NT2/D1 (cell line): ENCODE measurements around the gene RASAL1.

Experiments
- DNase-seq: peaks from one replicate; pipeline ENCODE4 v3.0.0-alpha.2; 2011; ENCODE audit warnings: low read depth, low spot score
- H3K27me3 ChIP-seq: 2 replicates; pipeline ENCODE4 v1.6.0; 2011; ENCODE audit warnings: mild to moderate bottlenecking; ENCODE audit not compliant: insufficient read length, insufficient read depth
- H3K36me3 ChIP-seq: 2 replicates; pipeline ENCODE4 v1.6.1; 2011; ENCODE audit warnings: mild to moderate bottlenecking, low read length, mixed read lengths; ENCODE audit not compliant: insufficient read depth, insufficient read length
- H3K4me1 ChIP-seq: 2 replicates; pipeline ENCODE4 v1.5.1; 2011; ENCODE audit not compliant: insufficient read depth, insufficient read length
- H3K4me3 ChIP-seq: 2 replicates; pipeline ENCODE4 v1.5.1; 2011; ENCODE audit warnings: low read depth; ENCODE audit not compliant: insufficient read length
- H3K9ac ChIP-seq: 2 replicates; pipeline ENCODE4 v1.6.0; 2011; ENCODE audit warnings: low read depth; ENCODE audit not compliant: insufficient read length
- H3K9me3 ChIP-seq: 2 replicates; pipeline ENCODE4 v1.5.1; 2011; ENCODE audit warnings: mild to moderate bottlenecking, low read length; ENCODE audit not compliant: insufficient read depth
- SUZ12 ChIP-seq: IDR thresholded peaks from 2 replicates; pipeline ENCODE4 v1.6.1; 2011; ENCODE audit not compliant: insufficient read length, insufficient read depth; ENCODE audit errors: extremely low read depth
- YY1 ChIP-seq: IDR thresholded peaks from 2 replicates; pipeline ENCODE4 v1.6.1; 2011; ENCODE audit not compliant: insufficient read length, insufficient read depth
- ZNF274 ChIP-seq: IDR thresholded peaks from 2 replicates; pipeline ENCODE4 v1.6.1; 2011; ENCODE audit warnings: mild to moderate bottlenecking, low read depth, low read length

RASAL1 gene

DNA sequence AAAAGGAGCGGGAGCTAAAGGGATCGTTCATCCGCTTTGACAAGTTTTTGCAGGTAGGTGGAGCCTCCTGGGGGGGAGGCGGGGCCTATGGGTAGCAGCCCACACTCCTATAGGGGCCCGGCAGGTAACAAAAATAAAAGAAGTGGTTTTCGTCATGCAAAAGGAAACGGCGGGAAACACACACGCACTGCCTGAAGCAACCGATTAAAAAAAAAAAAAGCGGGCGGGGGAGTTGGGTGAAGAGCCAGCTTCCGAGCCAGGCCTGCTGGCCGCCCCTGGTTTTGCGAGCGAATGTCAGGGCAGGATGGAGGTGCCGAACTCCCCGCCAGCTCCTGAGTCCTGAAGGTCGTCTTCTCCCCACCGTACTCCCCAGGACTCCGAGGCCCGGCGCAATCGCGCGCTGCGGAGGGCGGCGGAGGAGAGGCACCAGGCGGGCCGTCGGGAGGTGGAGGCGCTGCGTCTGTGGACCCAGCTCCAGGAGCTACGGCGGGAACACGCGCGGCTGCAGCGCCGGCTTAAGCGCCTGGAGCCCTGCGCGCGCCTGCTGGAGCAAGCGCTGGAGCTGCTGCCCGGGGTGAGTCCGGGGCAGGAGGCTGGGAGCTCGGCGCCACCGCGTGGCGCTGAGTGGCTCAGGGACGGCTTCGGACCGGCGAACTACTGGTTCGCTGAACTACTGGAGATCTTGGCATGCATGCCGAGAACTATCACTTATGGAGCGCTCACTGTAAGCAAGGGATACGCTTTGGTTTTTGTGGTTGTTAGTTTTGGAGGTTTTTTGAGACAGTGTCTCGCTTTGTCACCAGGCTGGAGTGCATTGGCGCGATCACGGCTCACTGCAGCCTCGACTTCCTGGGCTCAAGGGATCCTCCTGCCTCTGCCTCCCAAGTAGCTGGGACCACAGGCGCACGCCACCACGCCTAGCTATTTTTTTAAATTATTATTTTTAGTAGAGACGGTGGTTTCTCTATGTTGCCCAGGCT is 17.6 kb upstream of the RASAL1 start:
- Histone ChIP-seq H3K4me1 (peaks cover 28% of the 10 kb centered on the region), H3K9ac (peak overlapping the region; percentile 85), H3K9me3 (no peaks in the 10 kb centered on the region), H3K4me3 (peak overlapping the region; percentile 49), H3K36me3 (peaks cover 18% of the 10 kb centered on the region), H3K27me3 (peaks cover 54% of the 10 kb centered on the region)
- DNase-seq: peak; percentile 72
- TF ChIP-seq YY1 (no peak), ZNF274 (no peak), SUZ12 (no peak)

DNA sequence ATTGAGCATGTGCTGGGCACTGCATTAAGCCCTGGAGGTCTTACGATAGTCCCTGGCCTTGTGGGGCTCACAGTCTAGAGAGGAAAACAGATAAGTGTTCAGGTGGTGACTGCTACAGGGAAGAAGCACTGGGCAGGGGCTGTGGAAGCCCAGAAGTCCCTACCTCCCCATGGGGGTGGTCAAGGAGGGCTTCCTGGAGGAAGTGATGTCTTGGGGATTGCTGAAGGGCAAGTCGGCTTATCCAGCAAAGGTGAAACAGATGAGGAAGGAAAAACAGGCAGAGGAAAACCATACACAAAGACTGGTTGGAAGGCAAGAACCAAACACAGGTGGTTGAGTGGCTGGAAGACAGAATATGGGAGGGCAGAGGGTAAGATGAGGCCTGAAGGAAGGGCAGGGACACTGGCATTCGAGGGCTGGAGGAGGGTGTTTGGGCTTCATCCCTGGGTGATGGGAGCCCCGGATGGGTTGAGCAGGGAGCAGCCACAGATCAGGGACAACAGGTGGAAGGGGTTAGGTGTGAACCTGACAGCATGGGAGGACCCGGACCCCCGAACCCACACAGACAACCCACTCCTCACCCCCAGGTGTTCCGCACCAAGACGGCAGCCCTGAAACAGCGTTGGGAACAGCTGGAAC is 16.8 kb upstream of the RASAL1 start:
- no peak for TF ChIP-seq ZNF274
- TF ChIP-seq SUZ12: no peak
- TF ChIP-seq YY1: no peak
- Histone ChIP-seq H3K9ac (peak overlapping the region; percentile 34), H3K9me3 (no peaks in the 10 kb centered on the region), H3K4me3 (peak overlapping the region; percentile 3), H3K36me3 (peaks cover 9% of the 10 kb centered on the region), H3K4me1 (peaks cover 28% of the 10 kb centered on the region), H3K27me3 (peaks cover 54% of the 10 kb centered on the region)
- DNase-seq: no peak

DNA sequence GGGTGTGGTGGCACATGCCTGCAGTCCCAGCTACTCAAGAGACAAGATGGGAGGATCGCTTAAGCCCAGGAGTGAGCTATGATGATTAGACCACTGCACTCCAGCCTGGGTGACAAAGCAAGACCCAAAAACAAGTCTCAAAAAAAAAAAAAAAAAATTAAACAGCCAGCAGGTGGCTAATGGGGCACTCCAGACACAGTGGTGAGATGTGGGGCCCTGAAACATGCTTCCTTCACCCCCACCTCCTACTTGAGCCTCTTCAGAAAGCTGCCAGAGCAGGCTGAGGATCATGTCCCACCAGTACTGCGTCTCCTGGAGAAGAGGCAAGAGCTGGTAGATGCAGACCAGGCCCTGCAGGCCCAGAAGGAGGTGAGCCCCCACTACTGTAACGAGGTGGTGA is 16.1 kb upstream of the RASAL1 start:
- no peaks in the 10 kb centered on the region for H3K9me3 ChIP-seq
- H3K4me3 ChIP-seq: no peak overlapping the region
- H3K4me1 ChIP-seq: peaks cover 28% of the 10 kb centered on the region
- no peak for DNase-seq
- peaks cover 54% of the 10 kb centered on the region for H3K27me3 ChIP-seq
- H3K9ac ChIP-seq: no peak overlapping the region
- TF ChIP-seq YY1 (no peak), ZNF274 (no peak), SUZ12 (no peak)
- peaks cover 3% of the 10 kb centered on the region for H3K36me3 ChIP-seq

DNA sequence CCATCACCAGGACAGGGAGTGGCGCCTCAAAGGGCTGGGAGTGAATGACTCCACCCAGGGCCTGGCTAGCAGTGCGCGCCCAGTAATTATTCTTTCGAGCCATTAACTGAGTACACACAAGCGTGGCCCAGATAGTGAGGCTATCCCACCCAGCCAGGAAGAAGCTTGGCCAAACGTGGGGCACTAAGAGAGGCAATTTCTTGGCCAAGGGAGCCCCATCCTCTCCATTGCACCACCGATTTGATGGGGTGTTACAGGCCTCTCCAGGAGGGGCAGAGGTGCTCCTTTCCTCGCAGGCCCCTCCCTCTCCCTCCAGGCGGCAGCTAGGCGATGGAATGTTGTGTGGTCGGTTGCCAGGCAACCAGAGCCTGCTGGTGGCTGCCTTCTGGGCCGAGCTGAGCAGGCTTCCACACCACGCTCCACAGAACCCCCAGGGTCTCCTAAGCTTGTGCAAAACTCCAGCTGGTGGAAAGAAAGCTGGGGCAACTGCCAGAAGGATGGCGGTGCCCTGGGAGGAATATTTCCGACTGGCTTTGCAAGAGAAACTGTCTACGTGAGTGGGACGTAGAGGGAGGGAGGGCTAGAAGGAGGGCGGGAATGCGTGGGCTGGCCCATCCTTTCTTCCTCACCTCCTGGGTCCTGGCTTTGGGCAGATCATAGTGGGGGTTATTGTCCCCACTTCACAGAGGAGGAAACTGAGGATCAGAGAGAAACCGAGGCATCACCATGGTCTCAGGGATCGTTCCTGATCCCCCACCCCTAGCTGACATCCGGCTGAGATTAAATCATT is 14.0 kb upstream of the RASAL1 start, which contains the start of gene CFAP73:
CFAP73 (plus strand) TSS at position 364 of the 790 bp plus-strand sequence; CDS start at position 498, 134 bp downstream.
- Histone ChIP-seq H3K27me3 (peaks cover 45% of the 10 kb centered on the region), H3K4me3 (no peak within 1 kb of the TSS), H3K9ac (peak within 1 kb of the TSS; percentile 4), H3K36me3 (no peaks in the 10 kb centered on the region), H3K4me1 (peaks cover 21% of the 10 kb centered on the region), H3K9me3 (no peaks in the 10 kb centered on the region)
- peak; percentile 91 for DNase-seq
- TF ChIP-seq YY1: no peak
- TF ChIP-seq SUZ12: no peak
- no peak for TF ChIP-seq ZNF274

DNA sequence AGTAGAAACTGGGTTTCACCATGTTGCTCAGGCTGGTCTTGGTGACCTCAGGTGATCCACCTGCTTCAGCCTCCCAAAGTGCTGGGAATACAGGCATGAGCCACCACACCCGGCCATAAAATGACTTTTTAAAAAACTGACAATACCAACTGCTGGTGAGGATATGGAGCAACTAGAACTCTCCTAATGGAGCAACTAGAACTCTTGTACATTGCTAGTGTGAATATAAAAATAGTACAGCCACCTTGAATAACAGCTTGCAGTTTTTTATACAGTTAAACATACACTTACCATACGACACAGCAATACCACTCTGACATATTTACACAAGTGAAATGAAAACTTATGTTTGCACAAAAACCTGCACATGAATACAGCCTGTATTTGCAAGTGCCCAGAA is 11.4 kb upstream of the RASAL1 start:
- Histone ChIP-seq H3K9ac (no peak overlapping the region), H3K4me1 (peaks cover 15% of the 10 kb centered on the region), H3K9me3 (no peaks in the 10 kb centered on the region), H3K4me3 (no peak overlapping the region), H3K27me3 (peaks cover 19% of the 10 kb centered on the region), H3K36me3 (no peaks in the 10 kb centered on the region)
- no peak for DNase-seq
- TF ChIP-seq SUZ12 (no peak), ZNF274 (no peak), YY1 (no peak)

DNA sequence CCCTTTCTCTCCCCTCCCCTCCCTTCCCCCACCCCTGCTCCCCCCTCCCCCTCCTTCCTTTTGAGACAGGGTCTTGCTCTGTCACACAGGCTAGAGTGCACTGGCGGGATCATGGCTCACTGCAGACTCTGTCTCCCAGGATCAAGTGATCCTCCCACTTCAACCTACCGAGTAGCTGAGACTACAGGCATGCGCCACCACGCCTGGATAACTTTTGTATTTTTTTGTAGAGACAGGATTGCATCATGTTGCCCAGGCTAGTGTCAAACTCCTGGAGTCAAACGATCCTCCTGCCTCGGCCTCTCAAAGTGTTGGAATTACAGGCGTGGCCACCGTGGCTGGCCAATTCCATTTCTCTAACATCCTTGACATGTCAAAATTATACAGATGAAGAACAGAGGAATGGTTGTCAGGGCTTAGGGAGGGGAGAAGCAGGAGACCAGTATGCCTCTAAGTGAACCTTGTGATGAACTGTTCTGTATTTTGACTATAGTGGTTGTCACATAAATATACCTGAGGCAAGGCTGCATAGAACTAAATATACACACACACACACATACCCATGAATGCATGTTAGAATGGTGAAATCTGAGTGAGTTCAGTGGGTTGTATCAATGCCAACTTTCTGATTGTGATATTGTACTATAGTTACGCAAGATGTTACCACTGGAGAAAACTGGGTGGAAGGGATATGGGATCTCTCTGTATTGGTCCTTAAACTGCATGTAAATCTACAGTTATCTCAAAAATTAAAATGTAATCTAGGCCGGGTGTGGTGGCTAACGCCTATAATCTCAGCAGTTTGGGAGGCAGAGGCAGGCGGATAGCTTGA is 10.4 kb upstream of the RASAL1 start:
- no peak overlapping the region for H3K4me3 ChIP-seq
- H3K27me3 ChIP-seq: peaks cover 9% of the 10 kb centered on the region
- no peaks in the 10 kb centered on the region for H3K9me3 ChIP-seq
- no peaks in the 10 kb centered on the region for H3K36me3 ChIP-seq
- H3K4me1 ChIP-seq: peaks cover 15% of the 10 kb centered on the region
- TF ChIP-seq YY1 (no peak), ZNF274 (no peak), SUZ12 (no peak)
- DNase-seq: no peak
- H3K9ac ChIP-seq: no peak overlapping the region
